Measurements from ENCODE around the gene STARD3NL.
"Not testable (repeated sequence)": the region's sequence is repeated elsewhere in the genome, so short reads cannot be mapped to it uniquely, and the experiment has no call there.

The STARD3NL gene

GRCh38 chr7:38178004-38178694 is at the start of gene STARD3NL:
STARD3NL (plus strand) TSS chr7:38178245; CDS start chr7:38207505, 29,260 bp downstream.
- peak; percentile 100 for DNase-seq

DNA sequence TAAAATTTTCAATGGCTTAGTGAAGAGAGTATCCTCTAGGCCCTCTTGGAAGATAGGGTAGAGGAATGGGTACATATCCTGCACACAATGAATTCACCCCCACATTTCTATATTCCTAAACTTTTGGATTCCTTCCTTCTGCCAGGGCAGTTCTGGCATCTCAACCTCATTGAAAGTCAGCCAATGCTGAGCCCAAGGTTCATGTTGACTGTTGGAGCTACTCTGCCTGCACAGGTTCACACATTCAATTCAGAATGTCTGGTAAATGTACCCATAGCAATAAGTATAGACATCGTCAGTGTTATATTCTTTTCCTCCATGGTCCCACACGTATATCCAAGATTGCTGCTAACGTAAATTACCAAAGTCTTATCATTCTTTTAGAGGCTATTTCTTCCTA is 48.9 kb upstream of the STARD3NL start:
- DNase-seq: no peak

- DNase-seq: no peak
Measured at GRCh38 chr7:38129579-38129978, 48.5 kb upstream of the STARD3NL start.

DNA sequence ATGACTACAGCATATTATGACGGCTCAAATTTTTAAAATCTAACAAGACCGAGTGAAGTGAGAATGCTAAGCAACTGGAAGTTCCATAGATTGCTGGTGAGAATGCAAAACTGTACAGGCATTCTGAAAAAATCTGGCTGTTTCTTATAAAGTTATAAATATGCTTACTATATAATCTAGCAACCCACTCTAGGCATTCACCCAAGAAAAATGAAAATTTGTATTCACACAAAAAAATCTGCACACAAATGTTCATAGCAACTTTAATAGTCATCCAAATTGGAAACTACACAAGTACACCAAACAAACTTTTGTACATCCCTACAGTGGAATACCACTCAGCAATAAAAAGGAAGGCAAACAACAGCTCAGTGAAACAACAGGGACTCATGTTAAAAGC is 39.9 kb upstream of the STARD3NL start:
- DNase-seq: no peak

GRCh38 chr7:38141187-38141586 is 36.9 kb upstream of the STARD3NL start:
- DNase-seq: no peak

DNA sequence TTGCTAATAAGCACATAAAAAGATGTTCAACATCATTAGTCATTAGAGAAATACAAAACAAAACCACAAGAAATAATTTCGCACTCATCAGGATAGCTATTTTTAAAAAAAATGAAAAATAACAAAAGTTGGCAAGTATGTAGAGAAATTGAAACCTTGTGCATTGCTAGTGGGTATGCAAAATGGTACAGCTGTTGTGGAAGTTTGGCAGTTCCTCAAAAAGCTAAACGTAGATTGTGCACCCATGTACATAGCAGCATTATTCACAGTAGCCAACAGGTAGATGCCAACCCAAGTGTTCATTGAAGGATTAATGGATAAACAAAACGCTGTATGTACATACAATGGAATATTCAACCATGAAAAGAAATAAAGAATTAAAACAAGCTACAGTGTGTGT is 35.3 kb upstream of the STARD3NL start:
- DNase-seq: no peak

- peak; percentile 4 for DNase-seq
Measured at GRCh38 chr7:38147005-38147404, 31.0 kb upstream of the STARD3NL start.

DNA sequence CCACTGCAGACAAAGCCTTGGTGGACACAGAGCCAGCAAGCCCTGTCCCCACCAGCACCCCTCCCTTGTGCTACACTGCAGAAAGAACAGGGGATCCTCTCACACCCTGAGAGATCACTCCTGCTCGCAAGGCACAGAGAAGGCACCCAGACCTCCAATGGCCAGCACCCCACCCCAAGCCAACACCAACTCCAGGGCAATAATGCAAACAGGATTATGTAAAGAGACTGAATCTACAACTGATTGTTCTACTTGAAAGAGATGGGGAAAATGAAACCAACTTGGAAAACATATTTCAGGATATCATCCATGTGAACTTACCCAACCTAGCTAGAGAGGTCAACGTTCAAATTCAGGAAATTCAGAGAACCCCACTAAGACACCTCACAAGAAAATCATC is 26.5 kb upstream of the STARD3NL start:
- DNase-seq: no peak

- DNase-seq: no peak
Measured at GRCh38 chr7:38153515-38153914, 24.5 kb upstream of the STARD3NL start.

GRCh38 chr7:38154278-38154677 is 23.8 kb upstream of the STARD3NL start:
- DNase-seq: no peak

DNA sequence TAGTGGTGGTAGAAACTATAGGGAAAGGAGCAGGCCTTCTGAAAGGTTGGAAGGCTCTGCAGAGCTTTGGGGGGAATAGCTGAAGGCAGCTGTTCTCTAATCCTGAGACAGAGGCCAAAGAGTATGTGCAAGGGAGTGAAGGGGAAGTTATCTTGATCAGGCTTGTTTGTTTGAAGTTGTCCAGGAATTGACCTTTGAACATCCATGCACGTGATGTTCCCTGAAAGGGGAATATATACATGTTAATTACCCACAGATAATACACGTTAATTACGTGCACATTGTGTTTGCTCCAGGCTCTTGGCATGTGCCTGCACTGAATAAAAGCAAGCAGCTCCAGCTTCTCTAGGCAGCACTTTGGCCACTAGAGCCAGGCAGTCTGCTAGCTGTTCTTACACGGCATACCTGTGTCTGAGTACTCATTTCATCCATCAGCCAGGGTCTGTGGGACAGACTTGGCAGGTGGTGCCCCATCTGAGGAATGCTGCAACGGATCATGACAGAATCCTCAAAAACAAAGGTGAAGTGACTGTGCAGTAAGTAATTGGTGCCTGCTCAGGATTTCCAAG is 18.0 kb upstream of the STARD3NL start:
- DNase-seq: no peak

DNA sequence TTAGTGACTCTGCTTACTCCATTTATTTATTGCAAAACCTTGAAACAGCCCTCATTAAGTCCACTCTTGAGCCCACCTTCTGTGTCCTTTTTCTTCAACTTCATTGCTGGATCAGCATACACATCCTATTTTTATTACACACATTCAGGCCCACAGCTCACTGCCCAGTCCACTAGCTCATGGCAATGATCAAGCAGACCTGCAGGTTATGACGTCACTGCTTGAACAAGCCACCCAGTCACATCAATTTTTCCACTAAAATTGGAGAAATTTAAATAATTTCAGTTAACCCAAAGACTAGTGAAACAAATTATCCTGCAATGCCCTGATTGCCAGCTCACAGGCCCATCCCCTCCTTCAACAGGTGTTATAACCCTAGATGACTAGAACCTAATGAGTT is 16.0 kb upstream of the STARD3NL start:
- DNase-seq: no peak

GRCh38 chr7:38163671-38164070 is 14.4 kb upstream of the STARD3NL start:
- no peak for DNase-seq

DNA sequence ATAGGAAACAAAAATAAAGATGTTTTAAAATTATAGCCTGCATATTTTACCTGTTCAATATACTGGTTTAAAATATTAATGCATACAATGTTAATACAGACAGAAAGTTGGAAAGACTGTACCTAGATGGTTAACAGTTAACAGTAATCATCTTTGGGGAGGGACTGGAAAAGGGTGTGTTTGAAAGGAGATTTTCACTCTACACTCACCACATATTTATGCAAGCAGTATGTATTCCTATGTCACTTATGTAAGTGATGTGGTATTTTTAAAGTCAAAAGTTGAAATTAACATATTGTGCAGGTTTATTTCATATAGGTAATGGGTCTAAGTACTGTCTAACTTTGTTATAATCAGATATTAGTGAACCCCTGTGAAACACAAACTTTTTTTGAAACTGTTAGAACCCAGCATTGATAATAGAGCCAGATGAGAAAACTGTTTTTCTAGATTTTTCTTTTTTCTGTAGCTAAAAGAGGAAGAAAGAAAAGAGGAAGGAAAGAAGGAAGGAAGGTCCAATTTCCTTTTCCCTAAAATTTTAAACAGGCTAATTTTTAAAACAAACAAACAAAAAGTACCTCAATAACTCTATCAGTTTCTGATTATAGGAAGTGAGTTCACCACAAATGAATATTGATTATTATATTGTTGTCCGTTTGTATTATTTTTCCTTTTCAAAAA is 9.0 kb upstream of the STARD3NL start:
- no peak for DNase-seq

- no peak for DNase-seq
Measured at GRCh38 chr7:38169847-38170246, 8.2 kb upstream of the STARD3NL start.

- no peak for DNase-seq
Measured at GRCh38 chr7:38171623-38172391, 6.2 kb upstream of the STARD3NL start.

DNA sequence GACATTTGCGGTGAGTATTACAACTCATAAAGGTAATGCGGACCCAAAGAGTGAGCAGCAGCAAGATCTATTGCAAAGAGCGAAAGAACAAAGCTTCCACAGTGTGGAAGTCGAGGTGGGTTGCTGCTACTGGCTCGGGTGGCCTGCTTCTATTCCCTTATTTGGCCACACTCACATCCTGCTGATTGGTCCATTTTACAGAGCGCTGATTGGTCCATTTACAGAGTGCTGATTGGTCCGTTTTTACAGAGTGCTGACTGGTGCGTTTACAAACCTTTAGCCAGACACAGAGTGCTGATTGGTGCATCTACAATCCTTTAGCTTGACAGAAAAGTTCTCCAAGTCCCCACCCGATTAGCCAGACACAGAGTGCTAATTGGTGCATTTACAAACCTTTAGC is 2.5 kb upstream of the STARD3NL start:
- DNase-seq: not testable (repeated sequence)

DNA sequence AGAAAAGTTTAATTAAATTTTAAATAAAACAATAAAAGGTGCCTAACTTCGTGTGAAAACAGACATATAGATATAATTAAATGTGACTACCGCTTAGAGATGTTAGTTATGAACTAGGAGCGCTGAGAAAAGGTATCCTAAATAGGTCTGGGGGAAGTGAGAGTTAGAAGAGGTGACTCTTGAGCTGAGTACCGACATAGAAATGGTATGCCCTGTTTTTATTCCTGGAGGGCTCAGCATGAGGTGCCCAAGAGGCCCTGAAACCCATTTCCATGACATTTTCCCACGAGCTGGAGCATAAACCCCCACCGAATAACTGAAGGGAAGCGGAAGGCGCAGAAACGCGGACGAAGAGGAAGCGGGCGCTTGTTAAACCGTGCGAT is 433 bp upstream of the STARD3NL start:
- DNase-seq: no peak

GRCh38 chr7:38178695-38179344 is 775 bp downstream of the STARD3NL start:
- DNase-seq: no peak

DNA sequence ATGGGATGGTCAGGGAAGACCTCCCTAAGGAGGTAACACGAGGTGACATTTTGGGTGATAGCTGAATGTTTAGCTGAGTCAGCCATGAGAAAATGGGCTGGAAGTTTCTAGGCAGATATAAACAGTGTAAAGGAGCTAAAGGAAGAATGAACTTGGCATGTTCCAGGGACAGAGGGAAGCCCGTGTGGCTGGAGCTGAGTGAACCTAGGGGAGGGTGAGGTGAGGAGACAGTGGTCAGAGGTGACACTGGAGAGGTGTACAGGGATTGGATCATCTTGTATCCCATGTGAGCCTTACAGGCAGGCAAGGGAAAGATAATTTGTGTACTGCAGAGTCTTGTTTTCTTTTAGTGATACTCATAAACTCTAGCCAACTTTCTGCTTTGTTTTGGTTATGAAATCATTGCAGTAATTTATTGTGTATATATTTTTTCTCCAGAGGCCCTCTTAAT is 1.8 kb downstream of the STARD3NL start:
- no peak for DNase-seq

GRCh38 chr7:38181111-38181510 is 3.1 kb downstream of the STARD3NL start:
- DNase-seq: no peak

GRCh38 chr7:38182450-38182849 is 4.4 kb downstream of the STARD3NL start:
- DNase-seq: no peak

Measured in NCI-H345 (cell line).